ENCODE results near the gene XYLT2.
A peak's percentile ranks its signal among the peaks of the same experiment; 100 is the strongest.
"Not testable (repeated sequence)": the region's sequence is repeated elsewhere in the genome, so short reads cannot be mapped to it uniquely, and the experiment has no call there.

XYLT2 gene

DNA sequence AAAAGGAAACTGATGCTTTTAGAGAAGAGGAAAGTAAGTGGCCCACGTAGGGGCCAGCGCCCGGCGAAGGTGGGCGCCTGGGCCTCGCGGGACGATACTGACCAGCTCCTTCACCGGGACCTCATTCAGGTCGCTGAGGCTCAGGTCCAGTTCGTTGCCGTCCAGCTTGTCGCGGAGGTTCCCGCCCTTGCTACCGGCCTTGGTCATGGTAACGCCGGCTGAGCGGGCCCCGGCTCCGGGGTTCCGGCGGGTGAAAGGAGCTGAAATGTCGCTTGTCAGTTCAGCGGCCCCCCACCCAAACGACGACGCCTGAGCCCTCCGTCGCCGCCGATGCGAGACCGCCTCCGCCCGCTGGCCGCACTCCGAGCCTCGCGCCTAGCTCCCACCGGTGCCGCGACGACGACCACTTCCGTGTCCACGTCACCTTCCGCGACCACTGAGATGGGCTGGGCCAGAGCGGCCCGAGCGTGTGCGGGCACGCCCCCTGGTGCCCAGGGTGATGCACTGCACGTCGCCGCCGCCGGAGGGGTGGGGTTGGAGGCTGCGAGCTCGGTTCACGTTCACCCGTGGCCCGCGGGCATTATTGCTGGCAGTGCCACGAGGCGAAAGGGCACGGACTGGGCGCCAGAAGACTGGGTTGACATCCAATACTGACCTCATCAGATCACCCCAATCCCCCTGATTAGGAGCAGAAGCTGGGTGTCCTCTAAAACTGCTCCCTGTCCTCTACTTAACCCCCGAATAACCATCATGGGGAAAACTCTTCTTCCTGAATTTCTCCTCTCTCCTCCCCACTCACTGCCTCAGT is 51.4 kb downstream of the XYLT2 start, which contains the start of gene LRRC59:
LRRC59 (minus strand) TSS at position 413 of the 808 bp plus-strand sequence; CDS start at position 207, 206 bp downstream.
- peak; percentile 93 for DNase-seq (ENCODE audit: insufficient read length, low spot score)
- TF ChIP-seq PAX5 (IDR thresholded peaks at IDR 0.05; ENCODE audit: insufficient read depth, low read length, severe bottlenecking) (peak; percentile 87), TAF1 (IDR thresholded peaks at IDR 0.05; ENCODE audit: low read depth, low read length) (peak; percentile 88), SPI1 (IDR thresholded peaks at IDR 0.05; ENCODE audit: low read depth, low read length) (peak; percentile 58), POU2F2 (IDR thresholded peaks at IDR 0.05; ENCODE audit: low read depth, low read length) (0 out of 2 replicates have a peak, but pooled peaks have one; percentile 74), POLR2AphosphoS5 (IDR thresholded peaks at IDR 0.05; ENCODE audit: low read depth, low read length) (peak; percentile 96), POLR2A (IDR thresholded peaks at IDR 0.05; ENCODE audit: low read depth, low read length) (peak; percentile 92)
- FAIRE-seq: peak; percentile 99

DNA sequence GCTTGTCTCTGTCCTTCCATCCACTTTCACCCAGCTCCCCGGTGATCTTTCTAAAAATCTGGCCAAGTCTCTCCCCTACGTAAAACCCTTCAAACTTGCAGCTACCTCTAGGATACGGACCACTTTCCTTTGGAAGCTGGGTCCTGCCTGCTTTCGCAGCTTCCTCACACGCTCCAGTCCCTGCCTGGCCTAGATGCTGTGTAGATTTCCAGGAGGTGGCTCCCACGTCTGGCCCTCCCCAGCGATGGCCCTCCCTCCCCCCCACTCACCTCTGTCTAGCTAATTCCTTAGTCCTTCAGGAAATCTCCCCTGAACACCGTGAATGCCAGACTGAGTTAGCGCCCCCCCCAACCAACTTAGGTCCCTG is 52.0 kb downstream of the XYLT2 start:
- no peak for FAIRE-seq
- DNase-seq (ENCODE audit: insufficient read length, low spot score): no peak

GRCh38 chr17:50398672-50399071 is 52.7 kb downstream of the XYLT2 start:
- not testable (repeated sequence) for DNase-seq (ENCODE audit: insufficient read length, low spot score); FAIRE-seq

More for the DNA sequence above, 52.0 kb downstream of the XYLT2 start:
- TF ChIP-seq PAX5 (IDR thresholded peaks at IDR 0.05; ENCODE audit: insufficient read depth, low read length, severe bottlenecking) (no peak), TAF1 (IDR thresholded peaks at IDR 0.05; ENCODE audit: low read depth, low read length) (no peak), POLR2A (IDR thresholded peaks at IDR 0.05; ENCODE audit: low read depth, low read length) (no peak), SPI1 (IDR thresholded peaks at IDR 0.05; ENCODE audit: low read depth, low read length) (no peak), POLR2AphosphoS5 (IDR thresholded peaks at IDR 0.05; ENCODE audit: low read depth, low read length) (no peak), POU2F2 (IDR thresholded peaks at IDR 0.05; ENCODE audit: low read depth, low read length) (no peak)

DNA sequence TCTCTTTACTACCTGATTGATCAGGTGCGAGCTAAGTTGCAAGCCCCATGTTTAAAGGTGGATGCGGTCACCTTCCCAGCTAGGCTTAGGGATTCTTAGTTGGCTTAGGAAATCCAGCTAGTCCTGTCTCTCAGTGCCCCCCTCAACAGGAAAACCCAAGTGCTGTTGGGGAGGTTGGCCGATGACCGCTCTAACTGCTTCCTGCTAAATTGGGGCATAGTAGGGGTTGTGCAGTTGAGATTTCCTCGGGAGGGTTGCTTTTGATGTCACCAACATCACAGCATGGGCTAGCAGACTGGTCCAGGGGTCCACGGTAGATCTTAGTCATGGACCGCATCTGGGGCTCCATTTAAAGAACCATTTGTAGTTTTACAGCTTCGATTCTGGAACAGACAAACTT is 53.7 kb downstream of the XYLT2 start:
- not testable (repeated sequence) for DNase-seq (ENCODE audit: insufficient read length, low spot score); FAIRE-seq

GRCh38 chr17:50405351-50405750 is 59.4 kb downstream of the XYLT2 start:
- DNase-seq (ENCODE audit: insufficient read length, low spot score); FAIRE-seq: not testable (repeated sequence)

- no peak for DNase-seq (ENCODE audit: insufficient read length, low spot score)
- TF ChIP-seq TAF1 (IDR thresholded peaks at IDR 0.05; ENCODE audit: low read depth, low read length) (no peak), POLR2AphosphoS5 (IDR thresholded peaks at IDR 0.05; ENCODE audit: low read depth, low read length) (no peak), POU2F2 (IDR thresholded peaks at IDR 0.05; ENCODE audit: low read depth, low read length) (no peak), SPI1 (IDR thresholded peaks at IDR 0.05; ENCODE audit: low read depth, low read length) (no peak)
- FAIRE-seq: no peak
Measured at GRCh38 chr17:50406578-50406977, 60.7 kb downstream of the XYLT2 start.

- TF ChIP-seq POLR2AphosphoS5 (IDR thresholded peaks at IDR 0.05; ENCODE audit: low read depth, low read length): no peak
- TF ChIP-seq SPI1 (IDR thresholded peaks at IDR 0.05; ENCODE audit: low read depth, low read length): no peak
- TF ChIP-seq TAF1 (IDR thresholded peaks at IDR 0.05; ENCODE audit: low read depth, low read length): no peak
- TF ChIP-seq PAX5 (IDR thresholded peaks at IDR 0.05; ENCODE audit: insufficient read depth, low read length, severe bottlenecking): no peak
- no peak for TF ChIP-seq POU2F2 (IDR thresholded peaks at IDR 0.05; ENCODE audit: low read depth, low read length)
- no peak for TF ChIP-seq POLR2A (IDR thresholded peaks at IDR 0.05; ENCODE audit: low read depth, low read length)
- DNase-seq (ENCODE audit: insufficient read length, low spot score) (no peak), FAIRE-seq (no peak)
Measured at GRCh38 chr17:50407921-50408320, 62.0 kb downstream of the XYLT2 start.

All from GM12891 (cell line).